Measurements from ENCODE around the gene MEP1A.

DNA sequence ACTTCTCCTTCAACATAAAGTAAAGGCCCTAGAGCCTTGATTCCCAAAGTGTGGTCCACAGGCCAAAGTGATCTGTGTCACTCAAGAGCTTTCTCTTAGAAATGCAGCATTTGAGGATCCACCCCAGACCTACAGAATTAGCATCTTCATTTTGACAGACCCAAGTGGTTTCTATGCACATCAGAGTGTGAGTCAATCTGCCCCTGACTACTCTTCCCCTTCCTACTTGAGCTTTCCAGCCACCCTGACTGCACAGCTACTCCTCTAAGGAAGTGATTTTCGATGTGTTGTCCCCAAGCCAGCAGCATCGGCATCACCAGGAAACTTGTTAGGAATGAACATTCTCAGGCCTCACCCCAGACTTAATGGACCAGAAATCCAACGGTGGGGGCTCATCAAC lies 2.6 kb downstream of the MEP1A start:
- no peak for TF ChIP-seq CTCF (conservative IDR thresholded peaks at IDR 0.05)
- no peak for TF ChIP-seq EZH2 (IDR thresholded peaks at IDR 0.05; ENCODE audit: low read depth)

Measured in PC-9 (cell line).